Measurements from ENCODE around the gene GRM8.
A peak's percentile ranks its signal among the peaks of the same experiment; 100 is the strongest.

Gene GRM8

DNA sequence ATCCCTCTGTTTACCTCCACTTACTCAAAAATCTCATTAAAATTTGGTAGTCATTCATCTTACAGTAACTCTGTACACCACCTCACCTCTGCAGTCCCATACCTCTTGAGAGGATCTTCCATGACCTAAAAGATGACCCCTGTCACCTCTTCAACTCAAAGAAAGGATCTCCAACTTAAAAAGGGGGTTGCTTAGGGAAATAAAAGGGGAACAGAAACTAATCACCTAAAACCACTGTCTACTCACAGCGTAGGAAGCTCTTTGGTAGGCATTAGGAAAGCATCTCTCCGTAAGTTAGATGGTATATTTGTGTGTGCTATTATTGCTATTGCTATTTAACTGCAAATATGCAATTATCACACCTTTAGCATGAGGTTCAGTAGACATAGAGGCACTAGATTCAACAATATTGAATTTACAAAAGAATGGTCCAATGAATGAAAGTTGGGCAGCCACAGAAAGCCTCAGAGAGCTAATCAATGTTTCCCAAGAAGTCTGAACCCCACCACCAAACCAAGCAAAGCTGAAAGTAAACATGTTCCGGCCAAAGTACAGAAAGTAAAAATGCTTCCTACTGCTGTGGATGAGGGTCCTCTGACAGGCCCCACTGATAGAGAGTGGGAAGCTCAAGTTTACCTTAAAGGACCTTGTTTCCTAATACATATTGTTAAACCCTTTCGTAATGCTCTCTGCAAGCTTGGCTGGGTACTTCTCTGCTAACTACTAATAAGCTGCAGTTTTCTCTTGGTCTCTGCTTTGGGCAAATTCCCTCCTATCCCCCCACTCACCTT lies 105.8 kb downstream of the GRM8 start:
- DNase-seq: no peak

DNA sequence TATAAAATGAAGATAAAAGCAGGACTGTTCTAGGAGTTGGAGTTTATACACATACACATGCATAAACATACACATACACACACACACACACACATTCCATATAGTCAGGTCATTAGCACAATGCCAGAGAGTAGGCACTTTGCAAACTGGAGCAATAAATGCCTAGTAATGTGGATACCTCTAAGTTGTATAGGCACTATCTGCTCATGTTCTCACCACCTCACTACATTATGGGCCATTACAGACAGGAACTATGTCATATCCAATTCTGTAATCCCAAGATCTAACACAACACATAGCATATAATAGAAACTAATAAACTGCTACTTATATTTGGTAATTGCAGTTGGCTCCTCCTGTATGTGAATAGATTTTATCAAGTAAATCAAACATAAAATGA lies 115.6 kb downstream of the GRM8 start:
- DNase-seq: no peak

DNA sequence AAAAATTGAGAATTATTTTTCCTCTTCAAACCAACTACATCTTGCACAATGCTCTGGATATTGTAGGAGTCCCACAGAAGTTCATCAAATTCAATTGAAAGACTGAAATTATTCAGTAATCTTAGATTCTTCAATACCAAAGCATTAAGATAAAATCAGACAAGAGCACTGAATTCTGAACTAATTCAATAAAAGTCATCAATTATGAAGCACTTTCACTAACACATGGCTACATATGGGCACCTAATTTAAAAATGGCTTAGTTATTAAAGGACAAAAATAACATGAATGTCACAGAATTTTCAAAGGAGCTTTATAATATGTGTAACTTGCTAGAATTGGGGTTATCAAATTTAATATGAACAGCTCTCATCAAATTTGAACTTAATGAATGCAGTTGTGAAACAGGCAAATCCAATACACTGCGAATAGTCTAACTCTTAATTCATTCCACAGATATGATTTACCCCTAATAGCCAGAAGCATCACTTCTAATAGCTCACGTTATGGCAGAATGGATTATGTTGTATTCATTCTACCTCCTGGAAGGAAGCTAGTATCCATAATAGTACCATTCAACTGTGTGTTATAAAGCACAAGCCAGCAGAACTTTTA lies 116.8 kb downstream of the GRM8 start:
- no peak for DNase-seq

DNA sequence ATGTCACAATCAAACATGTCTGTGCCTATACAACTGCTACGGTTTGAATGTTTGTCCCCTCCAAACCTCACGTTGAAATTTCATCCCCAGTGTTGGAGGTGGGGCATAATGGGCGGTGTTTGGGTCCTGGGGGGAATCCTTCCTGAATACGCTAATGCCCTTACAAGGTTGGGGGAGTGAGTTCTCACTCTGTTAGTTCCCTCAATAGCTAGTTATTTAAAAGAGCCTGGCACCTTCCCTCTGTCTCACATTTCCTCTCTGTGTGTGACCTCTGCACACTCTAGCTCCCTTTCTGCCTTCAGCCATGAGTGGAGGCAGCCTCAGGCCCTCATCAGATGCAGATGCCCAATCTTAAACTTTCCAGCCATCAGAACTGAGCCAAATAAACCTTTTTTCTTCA lies 129.5 kb downstream of the GRM8 start:
- DNase-seq: no peak

DNA sequence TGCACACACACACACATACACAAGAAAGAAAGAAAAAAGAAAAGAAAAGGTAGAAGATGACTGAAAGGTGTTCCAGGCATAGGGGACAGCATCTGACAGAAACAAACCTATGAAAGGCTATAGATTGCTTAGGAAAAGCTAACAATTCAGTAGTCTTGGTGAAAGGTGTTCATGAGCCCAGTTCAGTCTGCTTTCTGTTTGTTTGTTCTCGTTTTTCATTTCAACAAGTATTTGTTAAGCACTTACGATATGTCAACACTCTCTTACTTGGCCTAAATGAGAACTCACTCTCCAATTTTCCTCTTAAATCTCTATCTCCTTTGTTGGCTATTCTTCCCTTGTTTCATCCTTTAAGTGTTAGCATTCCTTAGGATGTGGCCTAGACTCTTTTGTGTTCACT lies 133.2 kb downstream of the GRM8 start:
- no peak for DNase-seq

DNA sequence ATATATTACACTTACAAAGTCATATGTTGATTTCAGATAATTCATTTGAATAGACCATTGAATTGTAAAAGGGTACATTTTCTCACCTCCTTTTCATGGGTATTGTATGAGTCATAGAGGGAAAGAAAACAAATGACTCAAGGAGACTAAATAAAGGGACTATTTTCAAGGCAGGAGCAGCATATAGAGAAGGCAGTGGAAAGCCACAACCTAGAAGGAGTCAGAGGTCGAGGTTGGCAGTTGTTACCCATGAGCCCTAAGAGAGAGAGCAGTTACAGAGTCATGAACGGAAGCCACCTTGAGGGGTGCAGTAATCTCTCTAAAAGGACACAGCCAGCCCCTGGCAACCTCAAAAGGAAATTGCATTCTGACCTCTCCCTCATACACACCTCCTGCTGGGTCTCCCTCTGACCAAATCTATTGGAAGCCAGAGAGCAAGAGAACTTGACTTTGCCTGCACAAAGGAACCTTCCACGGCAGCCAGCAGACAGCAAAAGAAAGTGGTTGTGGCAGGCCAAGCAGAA lies 137.9 kb downstream of the GRM8 start:
- DNase-seq: no peak

DNA sequence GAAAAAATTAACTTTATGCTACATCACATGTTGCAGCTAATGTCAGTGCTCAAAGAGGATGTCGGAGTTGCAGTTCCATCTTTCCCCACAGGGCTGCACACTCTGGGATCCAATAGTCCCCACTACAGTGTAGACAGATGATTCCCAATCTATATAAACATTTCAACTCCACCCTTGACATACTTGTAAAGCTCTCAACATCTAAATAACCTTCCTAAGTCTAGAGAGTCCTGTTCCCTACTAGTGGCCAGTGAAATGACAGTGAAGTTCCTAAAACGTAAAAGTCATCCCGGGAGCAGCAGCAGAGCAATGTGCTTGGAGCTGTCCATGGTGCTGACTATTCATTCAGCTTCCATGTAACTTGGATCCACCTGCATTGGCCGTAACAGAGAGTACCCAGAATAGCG lies 145.1 kb downstream of the GRM8 start:
- DNase-seq: peak; percentile 12

DNA sequence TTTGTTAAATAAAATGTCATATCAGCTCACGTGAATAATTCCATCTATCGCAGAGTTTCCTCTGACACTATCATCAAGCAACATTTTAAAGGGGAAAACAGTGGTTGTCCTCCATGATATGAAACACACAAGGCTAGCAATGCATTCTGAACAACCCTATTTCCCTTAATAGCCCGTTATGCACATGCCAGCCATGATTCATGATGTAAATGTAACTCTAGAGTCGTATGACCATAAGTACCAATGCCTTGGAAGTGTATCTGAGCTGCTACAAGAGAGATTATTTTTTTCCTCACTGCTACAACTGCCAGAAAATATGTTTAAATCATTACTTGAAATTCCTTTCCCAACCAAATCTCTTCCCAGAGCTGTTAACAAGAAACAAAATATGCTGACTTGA lies 159.4 kb downstream of the GRM8 start:
- DNase-seq: no peak

DNA sequence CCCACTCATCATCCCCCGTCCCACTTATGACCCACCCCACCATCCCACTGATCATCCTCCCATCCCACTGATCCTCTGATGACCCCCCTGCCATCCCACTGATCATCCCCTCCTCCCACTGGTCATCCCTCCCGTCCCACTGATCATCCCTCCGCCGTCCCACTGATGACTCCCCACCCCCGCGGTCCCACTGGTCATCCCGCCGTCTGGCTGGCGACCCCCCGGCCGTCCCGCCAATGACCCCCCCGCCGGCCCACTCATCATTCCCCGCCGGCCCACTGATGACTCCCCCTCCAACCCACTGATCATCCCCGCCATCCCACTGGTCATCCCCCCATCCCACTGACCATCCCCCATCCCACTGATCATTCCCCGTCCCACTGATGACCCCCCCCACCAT lies 161.1 kb downstream of the GRM8 start:
- DNase-seq: no peak

DNA sequence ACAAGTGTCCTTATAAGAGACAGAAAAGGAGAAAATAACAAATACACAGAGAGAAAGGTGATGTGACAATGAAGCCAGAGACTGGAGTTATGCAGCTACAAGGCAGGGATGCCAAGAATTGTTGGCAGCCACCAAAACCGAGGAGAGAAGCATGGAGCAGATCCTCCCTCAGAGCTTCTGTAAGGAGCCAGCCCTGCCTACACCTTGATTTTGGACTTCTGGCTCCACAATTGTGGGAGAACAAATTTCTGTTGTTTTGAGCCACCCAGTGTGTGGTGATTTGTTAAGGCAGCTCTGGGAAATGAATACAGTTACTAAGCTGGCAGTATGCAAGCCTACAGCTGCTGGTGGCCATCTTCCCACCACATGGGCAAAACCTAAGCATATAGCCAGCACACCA lies 163.6 kb downstream of the GRM8 start:
- DNase-seq: no peak

DNA sequence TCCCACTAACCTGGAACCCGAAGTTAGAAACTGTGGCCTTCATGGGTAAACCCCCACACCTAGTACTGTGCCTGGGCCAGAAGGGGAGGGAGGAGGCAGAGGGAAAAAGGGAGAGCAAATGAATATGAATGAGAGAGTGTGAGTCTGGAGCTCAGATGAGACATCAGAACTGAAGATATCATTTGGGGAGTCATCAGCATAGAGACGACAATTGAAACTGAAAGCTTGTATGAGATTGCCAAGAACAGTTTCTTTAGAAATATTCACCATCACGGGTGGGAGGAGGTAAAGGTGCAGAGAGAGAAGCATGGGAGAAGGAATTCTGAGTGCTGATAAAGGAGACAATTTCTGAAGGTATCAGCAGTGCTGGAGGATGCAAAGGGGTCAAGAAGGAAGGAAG lies 171.2 kb downstream of the GRM8 start:
- DNase-seq: no peak

DNA sequence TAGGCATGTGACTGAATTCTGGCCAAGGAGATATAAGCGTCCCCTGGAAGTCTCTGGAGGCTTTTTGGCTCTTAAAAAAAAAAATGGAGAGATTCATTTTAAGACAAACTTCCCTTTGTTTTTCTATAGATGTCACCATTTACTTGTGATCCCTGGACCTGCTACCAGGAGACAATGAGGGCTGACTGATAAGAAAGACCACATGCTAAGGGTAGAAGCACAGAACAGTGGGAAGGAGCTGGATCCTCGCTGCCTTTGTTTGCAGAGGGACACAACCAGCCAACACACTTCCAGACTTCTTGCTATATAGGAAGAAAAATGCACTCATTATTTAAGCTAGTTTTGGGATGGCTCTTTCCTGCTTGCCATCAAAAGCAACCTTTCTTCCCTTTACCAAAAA lies 172.2 kb downstream of the GRM8 start:
- DNase-seq: no peak

DNA sequence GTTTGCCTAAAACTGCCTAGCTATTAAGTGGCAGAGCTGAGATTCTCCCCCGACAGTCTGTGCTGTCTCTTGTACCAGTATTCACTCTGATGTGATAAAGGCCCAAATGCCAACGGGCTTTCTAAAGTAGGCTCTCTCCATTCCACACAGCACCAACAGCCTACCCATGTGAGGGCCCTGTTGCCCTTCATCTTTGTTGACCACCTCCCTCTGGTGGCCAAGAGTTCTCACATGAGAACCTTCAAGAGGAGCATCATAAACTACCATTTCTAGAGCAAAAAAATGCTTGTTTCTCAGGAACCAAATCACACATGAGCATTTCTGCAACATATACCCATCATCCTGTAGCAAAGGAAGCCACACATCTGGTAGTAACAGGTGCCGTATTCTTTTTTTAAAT lies 185.8 kb downstream of the GRM8 start:
- DNase-seq: no peak

DNA sequence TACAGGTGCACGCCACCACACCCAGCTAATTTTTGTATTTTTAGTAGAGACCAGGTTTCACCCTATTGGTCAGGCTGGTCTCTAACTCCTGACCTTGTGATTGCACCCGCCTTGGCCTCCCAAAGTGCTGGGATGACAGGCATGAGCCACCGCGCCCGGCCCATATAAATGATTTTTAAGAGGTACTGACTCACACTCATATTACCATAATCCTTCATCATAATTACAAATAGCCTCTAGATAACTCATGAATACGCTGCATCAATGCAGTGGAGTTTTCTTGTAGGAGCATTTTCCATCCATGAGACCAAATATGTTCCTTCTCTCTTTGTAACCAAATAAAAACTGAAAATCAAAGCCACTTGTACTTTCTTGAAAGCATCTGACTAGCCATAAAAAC lies 193.3 kb downstream of the GRM8 start:
- no peak for DNase-seq

DNA sequence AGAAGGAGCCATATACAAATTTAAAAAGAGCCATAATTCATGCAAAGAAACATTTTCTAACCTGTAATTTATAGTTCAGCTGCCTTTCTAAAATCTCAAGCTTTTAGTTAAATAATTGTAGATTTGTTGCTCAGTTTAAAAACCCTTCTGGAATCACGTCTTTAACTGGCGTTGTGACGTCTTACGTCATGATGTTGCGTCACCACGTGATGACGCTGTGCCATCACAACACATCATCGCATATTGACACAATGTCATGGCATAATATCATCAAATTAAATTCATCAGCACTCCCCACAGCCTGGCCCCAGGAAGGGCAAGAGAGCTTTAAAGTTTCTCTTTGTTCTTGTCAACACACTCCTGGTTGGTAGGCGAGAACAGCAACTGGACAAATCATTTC lies 194.8 kb downstream of the GRM8 start:
- no peak for DNase-seq

DNA sequence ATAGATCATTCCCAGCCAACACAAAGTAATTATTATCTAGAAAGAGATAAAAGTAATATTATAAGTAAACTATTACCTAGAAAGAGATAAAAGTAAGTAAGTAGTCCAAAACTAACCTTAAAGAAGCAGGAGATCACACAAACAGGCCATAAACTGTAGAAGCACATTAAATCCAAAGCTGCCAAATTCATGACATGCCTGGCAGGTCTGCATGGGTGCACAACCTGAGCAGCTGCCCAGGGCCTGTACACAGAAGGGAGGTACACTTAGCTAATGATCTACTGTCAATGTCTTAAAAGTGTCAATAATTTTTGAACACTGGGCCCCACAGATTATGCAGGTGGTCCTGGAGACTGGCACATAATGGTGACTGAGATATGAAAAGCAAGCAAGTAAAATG lies 196.5 kb downstream of the GRM8 start:
- no peak for DNase-seq

DNA sequence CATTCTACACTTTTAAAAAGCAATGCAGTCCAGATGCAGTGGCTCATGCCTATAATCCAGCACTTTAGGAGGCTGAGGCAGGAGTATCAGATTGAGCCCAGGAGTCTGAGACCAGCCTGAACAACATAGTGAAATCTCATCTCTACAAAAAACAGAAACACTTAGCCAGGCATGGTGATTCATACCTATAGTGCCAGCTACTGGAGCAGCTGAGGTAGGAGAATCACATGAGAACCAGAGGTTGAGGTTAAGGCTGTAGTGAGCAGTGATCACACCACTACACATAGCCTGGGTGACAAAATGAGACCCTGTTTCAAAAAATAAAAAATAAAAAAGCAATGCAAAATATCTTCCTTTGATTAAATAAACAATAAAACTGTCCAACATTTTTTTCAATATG lies 205.2 kb downstream of the GRM8 start:
- no peak for DNase-seq

DNA sequence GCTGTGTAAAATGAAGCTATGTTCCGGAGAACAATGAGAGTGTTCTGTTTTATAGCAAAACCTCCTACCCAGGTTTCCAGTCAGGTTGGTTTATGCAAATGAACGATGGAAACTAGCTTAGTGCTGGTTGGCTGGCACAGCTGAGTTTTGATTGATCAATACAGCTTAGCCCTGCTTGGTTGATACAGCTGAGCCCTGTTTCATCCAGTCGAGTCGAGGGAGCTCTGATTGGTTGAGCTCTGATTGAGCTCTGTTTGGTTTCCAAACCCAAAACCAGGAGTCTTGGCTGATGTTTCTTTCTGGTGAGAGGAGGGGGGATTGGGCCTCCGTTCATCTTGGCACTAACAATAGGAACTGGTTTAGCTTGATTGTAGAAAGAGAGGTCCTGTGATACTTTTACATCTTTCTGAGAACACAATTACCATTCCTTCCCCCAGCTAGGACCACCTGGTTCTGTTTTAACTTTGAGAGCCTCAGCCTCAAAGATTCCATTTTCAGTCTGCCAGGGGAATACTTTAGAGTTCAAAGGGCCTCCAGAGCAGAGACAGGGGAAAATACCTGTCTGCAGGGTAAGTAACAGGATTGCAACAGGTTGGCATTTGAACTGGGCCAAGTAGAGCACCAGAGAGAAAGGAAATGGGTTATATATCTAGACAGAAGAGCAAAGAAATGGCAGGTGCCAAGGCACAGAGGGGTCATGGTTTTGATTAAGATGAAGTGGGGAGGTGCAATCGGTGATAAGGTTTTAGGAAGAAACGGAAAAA lies 210.9 kb downstream of the GRM8 start:
- no peak for DNase-seq

DNA sequence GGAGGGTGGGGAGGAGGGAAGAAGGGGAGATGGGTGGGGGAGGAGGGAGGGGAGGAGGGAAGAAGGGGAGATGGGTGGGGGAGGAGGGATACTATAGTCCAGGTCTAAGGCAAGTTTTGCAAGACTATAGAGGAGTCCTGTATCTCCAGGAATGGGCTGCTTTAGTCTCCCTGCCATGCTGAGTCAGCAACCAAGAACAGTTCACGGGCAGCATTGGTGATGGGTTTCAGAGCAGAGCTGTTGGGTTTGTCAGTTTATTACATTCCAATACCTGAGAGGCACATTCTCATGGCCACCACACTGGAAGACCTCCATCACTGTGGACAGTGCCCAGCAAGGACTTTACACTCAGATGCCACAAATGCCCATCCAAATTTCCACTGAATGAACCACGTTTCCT lies 212.7 kb downstream of the GRM8 start:
- no peak for DNase-seq

DNA sequence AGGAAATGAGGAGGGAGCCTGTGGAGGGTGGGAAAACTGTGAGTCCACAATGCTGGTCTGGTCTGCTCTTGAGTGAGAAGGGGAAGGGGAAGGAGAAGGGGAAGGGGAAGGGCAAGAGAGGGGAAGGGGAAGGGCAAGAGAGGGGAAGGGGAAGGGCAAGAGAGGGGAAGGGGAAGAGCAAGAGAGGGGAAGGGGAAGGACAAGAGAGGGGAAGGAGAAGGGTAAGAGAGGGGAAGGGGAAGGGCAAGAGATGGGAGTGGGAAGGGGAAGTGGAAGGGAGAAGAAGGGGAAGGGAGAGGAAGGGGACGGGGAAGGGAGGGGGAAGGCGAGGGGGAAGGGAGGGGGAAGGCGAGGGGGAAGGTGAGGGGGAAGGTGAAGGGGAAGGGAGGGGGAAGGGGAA lies 213.2 kb downstream of the GRM8 start:
- no peak for DNase-seq

DNA sequence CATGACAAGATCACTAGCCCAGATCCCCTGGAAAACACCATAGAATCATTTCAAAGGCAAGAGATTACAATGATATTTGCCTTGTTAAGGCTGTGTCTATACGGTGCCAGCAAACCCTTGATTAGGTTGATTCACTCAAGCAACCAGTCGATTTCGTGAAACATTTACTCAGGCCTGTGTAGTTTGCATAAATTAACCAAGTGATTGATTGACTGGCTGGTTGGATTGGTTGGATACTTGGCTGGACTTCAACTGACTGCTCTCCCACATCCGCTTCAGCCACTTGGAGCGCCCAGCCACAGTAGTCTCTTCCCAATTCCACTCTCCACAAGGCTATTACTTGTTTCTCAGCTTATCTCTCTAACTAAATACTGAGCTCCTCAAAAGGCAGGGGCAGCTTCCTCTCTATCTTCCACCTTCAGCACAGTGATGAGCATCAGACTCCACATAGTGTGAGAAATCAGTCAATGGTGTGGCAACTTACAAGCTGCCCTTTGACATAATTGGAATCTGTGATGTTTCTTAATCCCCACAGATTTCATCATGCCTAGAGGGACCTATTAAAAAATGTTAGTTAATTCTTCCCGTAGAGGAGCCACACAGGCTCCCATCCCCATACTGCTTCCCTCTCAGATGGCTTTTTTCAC lies 217.4 kb downstream of the GRM8 start:
- no peak for DNase-seq

DNA sequence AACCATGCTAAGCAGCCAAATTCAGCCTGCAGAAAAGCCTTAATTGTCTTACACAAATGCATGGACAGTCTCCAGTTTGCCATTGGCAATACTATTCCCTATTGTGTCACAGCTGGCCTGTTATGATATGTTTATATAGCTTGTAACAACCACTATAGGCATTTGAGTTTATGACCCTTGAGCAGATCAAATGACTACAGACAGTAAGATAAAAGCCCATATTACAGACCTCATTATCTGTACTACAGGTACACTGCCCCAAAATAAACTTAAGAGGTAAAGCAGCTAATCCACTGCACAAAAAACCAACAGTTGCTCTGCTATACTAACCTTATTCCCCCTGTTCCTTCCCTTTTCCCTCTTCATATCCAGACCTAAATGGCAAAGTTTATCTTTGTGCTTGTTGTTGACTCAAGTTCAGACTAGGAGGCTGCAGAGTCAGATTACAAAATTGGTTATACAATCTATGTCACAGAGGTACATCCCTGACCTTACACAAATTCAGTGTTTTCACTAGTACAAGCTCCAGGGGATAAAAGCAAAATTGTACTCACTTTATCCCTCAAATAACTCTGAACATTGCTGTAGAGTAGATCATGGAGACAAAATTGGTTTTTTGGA lies 218.4 kb downstream of the GRM8 start:
- DNase-seq: no peak

DNA sequence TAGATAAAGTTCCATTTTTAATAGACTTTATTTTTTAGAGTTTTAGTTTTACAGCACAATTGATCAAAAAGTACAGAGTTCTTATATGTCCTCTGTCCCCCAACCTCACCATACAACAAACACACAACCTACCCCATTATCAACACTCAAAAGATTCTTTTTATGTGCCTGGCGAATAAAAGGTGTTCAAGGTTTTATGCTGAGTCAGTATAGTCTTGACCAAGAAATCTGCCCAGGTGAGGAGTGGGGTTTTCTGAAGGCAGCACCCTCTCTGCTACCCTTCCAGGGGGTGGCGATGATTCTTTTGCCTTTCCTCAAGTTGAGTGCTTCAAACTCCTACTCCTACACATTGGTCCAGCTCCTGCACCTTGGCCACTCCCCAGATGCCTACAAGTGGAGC lies 222.9 kb downstream of the GRM8 start:
- no peak for DNase-seq

Measured in stimulated activated CD4-positive, alpha-beta T cell treated with anti-CD3 and anti-CD28 coated beads, Interleukin-1b, Interleukin-23, amount 100 ng/mL, for 48 hours (primary cell).